HG03354 (cell line): ENCODE results near the gene PPIL1.

Experiments used
- ATAC-seq: cut with Tn5 transposase; IDR thresholded peaks from one replicate; pipeline ENCODE4 v1.9.1; 2021; ENCODE audit warnings: mild to moderate bottlenecking; ENCODE audit not compliant: unreplicated experiment, poor library complexity, severe bottlenecking

PPIL1 gene

DNA sequence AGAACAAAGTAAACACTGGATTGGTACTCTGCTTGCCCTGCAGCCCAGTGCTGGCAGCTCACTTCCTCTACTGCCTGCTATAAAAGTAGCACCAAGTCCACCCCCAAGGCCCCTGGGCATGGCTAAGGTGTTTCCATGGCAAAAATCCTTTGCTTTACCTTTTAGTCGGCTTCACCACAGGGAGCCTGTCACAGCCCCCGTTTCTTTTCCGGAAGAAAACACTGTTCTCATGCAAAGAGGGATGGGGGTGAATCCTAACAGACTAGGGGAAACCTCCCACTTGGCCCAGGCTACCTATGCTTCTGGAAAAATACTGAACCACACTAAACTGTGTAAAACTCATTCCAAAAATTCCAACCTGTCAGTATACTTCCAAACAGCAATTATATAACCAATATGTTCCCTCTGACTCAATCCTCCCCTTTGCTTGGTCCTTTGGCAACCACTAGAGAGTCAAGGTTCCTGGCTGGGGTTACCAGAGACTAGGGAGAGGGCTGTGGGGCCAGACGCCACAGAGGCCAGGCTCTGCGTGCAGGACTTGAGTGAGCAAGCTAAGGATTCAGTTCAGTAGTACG, 16.1 kb downstream of the PPIL1 start:
- ATAC-seq: no peak

- ATAC-seq: no peak
These were observed 17.3 kb downstream of the PPIL1 start for GRCh38 chr6:36857325-36857724.

GRCh38 chr6:36856277-36856676, 18.3 kb downstream of the PPIL1 start:
- ATAC-seq: no peak

DNA sequence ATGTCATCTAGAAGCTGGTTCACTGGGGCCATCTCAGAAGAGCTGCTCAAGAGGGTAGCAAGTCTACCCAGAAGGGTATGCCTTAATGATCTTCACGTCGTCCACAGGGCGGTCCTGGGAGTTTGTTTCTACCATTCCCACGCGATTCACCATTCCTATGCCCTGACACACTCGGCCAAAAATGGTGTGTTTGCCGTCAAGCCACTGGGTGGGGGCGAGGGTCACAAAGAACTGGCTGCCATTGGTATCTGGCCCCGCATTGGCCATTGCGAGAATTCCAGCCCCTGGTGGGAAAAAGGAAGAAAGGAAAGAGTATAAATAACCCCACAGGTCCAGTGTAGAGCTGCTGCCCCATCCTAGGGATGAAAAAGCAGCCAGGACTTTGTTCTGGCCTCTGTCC, 18.9 kb downstream of the PPIL1 start:
- ATAC-seq: no peak

- ATAC-seq: no peak
These were observed 21.3 kb downstream of the PPIL1 start for GRCh38 chr6:36853325-36853724.

DNA sequence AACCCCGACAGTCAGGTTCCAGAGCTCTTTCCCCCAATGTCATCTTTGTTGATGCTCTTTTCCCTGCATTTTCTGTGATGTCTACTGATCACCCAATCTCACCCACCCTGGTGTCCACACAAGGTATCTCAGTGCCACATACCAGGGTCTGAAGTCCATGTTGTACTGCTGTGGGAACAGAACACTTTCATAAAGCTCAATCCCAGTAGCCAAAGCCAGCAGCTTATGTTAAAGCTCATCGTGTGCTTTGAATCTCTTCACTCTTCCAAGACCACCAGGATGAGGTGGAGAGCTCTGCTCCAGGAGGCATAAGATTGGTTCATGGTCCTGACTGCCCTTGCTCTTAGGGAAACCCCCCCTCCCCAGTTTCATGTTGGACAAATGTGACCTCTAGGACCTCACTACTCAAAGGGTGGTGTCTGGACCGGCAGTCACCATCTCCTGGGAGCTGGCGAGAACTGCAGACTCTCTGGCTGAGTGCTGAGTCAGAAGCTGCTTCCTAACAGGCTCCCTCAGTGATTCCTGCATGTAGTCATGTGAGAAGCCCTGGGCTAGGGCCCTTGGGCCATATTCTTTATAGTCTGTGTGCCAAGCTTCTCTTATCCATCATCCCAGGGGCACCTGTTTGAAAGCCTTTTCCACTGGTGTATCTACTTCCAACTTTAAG, 22.0 kb downstream of the PPIL1 start:
- ATAC-seq: no peak

GRCh38 chr6:36851626-36852025, 23.0 kb downstream of the PPIL1 start:
- ATAC-seq: no peak

- ATAC-seq: no peak
These were observed 23.4 kb downstream of the PPIL1 start for GRCh38 chr6:36851149-36851614.

- ATAC-seq: no peak
These were observed 24.6 kb downstream of the PPIL1 start for GRCh38 chr6:36850021-36850420.

DNA sequence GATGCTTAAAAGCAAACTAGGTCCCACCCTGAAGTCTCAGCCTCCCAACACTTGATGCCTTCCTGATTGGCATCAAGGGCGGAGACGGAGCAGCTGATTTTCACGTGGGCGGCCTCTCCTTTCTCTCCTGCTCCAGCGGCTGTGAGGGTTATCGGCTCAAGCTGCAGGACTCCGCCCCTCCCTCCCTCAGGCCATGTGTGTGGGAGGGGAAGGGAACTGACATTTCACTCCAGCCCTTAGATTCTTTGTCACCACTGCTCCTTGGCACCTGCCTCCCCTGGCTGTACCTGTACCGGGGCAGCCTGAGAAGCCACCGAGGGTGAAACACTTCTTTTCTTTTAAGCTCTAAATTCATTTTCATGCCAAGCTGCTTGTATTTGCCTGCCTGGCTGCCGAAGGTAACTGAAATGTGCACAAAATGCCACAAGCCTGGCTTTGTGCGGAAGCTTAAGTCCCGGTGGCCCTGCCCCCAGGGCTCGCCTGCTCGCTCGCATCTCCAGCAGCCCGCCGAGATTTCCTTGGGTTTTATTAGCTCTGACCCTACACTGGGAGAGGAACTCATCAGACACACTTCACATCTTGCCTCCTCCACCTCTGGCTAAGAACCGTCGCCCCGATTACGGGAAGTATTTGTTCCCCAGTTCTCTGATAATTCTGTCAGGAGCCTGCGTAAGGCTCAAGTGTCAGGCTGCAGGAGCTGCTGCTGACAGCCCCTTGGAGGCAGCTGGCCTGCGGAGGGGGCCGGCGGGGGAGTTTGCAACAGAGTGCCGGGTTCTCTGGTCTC, 25.8 kb downstream of the PPIL1 start:
- no peak for ATAC-seq

- no peak for ATAC-seq
These were observed 26.6 kb downstream of the PPIL1 start for GRCh38 chr6:36847991-36848390.

DNA sequence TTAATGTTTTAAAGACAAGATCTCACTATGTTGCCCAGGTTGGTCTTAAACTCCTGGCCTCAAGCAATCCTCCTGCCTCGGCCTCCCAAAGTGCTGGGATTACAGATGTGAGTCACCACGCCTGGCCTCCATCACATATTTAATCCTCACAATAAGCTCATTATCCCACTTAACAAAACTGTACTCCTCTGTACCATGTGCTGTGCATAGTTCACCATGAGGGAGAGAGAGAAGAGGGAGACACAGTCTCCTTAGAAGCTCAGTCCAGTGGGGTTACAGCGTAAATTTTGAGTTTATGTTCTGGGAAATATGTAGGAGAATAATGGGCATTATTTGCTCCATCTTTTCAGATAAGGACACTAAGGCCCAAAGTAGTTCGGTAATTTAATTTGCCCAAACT, 27.5 kb downstream of the PPIL1 start:
- ATAC-seq: no peak

GRCh38 chr6:36845233-36845632, 29.4 kb downstream of the PPIL1 start:
- no peak for ATAC-seq

DNA sequence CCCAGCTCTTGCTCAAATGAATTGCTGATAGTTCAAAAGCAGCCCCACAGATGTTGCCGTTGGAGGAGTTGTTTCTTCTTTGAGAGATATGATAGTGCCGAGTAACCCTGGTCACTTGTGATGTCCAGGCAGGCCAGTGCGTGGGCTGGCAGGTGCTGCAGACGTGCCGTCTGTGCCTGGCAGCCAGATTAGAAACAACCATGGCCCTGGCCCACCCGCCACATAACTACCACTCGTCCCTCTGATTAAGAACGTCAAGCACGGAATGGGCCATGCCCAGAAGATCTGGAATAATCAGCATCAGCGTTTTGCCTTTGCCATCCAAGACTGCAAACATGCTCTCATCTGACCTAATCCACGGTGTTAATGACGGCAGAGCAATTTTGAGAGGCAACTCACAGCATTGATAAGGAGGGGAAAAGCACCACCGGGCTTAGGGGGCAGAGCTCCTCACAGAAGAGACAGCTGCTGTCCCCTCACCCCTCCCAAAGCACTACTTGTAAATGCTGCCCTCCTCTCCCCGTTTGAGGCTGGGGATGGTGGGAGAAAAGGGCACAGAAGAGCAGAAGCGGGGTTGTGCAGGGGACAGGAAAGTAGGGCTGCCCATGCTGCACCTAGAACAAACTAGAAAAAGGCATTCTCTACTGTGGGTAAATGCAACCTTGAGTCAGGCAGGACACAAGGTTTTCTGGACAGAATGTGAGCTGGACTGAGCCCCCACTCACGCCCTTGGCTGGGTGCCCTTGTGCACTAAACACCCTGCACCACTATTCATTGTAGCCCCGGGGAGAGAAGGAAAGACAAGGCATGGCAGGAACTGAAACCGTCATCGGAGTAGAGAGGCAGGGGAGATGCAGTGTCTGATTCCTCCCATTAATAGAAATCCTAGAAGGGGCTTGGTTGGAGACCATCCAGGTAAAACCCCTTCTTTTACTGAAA, 30.1 kb downstream of the PPIL1 start:
- ATAC-seq: no peak

DNA sequence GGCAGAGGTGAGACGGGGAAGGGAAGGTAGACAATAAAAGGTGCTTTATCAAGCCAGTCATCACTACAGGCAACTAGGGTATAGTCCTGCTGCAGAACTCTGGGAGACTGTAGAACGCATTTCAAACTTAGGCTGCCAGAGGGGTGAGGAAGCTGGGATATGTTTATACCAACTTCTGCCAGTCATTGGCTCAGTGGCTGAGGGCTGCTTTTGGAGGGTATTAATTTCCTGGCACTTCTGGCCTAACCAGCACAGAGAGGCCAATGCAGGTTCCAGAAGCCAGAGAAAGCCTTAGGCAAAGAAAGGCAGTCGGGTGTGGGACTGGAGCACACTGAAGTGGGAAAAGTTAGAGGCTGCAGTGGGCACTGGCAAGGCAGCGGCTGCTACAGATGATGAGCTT, 31.4 kb downstream of the PPIL1 start:
- ATAC-seq: no peak

DNA sequence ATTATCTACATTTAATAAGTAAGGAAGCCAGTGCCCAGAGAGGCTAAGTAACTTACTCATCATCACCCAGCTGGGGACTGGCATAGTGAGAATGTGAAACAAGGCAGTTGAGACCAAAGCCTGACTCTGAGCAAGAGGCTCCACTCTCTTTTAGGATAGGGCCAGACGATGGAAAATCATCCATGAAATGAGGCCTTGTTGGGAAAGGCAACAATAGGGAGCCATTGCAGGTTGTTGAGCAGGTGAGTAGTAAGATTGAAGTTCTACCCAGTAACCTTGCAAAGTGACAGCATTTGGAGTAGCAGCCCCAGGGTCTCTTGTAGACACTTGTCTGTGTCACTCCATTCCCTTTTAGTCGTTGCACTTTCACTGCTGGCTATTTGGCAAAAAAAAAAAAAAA, 32.8 kb downstream of the PPIL1 start:
- no peak for ATAC-seq

GRCh38 chr6:36840432-36841403, 33.9 kb downstream of the PPIL1 start:
- ATAC-seq: no peak

DNA sequence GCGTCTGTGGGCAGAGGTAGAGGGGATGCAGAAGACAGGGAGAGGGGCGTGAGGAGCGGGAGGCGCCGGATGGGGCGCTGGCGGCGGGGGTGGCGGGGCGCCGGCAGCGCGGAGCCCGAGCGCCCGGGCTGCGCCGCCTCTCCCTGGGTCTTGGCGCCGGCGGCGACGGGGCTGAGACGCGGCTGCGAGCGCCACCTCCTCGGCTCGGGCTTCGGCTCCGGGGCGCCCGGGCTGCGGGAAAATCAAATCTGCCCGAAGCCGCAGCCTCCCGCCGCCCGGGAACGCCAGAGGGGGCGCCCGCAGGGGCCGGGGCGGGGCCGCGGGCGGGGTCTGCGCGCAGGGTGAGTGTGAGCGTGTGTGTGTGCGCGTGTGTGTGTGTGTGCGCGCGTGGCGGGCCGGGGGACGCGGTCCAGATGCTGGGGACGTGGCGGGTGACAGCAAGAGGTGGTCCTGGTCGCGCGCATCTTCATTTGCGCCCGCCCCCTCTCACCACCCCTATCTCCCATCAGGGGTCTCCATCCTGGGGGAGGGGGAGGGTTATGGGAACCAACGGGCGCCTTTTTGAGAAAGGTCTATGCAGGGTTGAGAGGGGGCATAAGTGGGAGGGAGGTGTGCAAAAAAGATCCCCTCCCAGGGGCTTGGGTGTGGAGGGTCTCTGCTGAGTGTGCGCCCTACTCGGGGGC, 34.7 kb downstream of the PPIL1 start:
- no peak for ATAC-seq
